H4 (cell line): ENCODE results near the gene SUPT6H. TPM values are rescaled to one million over a fixed set of nuclear protein-coding genes. Genes with fewer than 3 reads are reported as not detected.
"Not testable (repeated sequence)": the region's sequence is repeated elsewhere in the genome, so short reads cannot be mapped to it uniquely, and the experiment has no call there.

Source experiments
- DNase-seq: peaks from one replicate; pipeline ENCODE4 v3.0.0-alpha.2; 2015; ENCODE audit warnings: low spot score
- total RNA-seq: library from RNA; depleted of rRNA; stranded (reverse); fragments of >200 nt; shearing (Covaris generic); gene quantifications from 2 replicates; pipeline ENCODE4 v1.2.3, GENCODE V29; 2014

The SUPT6H gene
- total RNA-seq, 1 experiment from 2014 or later: 26.0 TPM

DNA sequence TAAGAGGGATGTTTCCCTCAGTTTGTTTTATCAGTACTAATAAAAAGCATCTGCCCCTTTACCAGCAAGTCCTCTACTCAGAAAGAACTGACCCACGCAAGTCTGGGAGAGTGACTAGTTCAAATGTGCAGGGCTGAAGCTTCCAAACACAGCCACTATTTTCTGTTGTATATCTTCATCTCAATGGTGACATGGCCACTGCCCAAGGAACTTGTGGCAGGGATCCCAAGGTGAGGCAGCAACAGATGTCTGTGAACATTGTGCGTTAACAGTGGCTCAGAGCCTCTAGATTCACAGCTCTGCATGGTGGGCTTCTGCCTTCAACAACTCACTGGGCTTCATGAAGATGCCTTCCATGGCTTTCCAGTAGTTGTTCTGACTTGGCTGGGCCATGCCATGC, 13.3 kb upstream of the SUPT6H start:
- DNase-seq: no peak

DNA sequence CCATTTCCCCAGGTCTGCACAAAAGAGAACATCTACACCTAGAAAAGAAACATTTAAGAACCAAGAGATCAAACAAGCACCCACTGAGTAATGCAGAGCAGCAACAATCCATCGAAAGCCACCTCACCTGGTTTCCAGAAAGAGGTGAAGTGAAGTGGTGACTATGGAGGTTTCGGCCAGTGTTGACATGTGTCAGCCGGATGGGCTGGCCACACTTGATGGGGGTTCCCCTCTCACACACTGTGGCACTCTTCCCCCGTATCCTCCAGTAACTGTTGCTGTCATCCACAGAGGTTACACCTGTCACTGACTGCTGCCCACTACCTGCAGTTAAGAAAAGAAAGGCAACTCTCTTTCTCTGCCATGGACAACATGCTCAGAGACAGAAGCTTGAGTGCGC, 6.8 kb upstream of the SUPT6H start:
- DNase-seq: no peak

DNA sequence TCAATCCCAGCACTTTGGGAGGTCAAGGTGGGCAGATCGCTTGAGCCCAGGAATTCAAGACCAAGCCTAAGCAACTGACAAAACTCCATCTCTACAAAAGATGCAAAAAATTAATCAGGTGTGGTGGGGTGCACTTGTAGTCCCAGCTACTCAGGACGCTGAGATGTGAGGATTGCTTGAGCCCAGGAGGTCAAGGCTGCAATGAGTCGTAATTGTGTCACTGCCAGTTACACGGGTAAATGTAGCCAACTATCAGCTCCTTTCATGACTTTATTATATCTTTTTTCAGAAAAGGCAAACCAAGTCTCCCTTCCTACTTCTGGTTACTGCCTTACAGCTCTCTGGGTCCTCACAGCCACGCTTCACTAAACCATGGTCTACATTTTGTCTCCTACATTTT, 4.2 kb upstream of the SUPT6H start:
- DNase-seq: no peak

DNA sequence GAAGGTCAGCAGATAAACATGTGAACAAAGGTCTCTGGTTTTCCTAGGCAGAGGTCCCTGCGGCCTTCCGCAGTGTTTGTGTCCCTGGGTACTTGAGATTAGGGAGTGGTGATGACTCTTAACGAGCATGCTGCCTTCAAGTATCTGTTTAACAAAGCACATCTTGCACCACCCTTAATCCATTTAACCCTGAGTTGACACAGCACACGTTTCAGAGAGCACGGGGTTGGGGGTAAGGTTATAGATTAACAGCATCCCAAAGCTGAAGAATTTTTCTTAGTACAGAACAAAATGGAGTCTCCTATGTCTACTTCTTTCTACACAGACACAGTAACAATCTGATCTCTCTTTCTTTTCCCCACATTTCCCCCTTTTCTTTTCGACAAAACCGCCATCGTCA, 3.7 kb upstream of the SUPT6H start:
- DNase-seq: not testable (repeated sequence)

DNA sequence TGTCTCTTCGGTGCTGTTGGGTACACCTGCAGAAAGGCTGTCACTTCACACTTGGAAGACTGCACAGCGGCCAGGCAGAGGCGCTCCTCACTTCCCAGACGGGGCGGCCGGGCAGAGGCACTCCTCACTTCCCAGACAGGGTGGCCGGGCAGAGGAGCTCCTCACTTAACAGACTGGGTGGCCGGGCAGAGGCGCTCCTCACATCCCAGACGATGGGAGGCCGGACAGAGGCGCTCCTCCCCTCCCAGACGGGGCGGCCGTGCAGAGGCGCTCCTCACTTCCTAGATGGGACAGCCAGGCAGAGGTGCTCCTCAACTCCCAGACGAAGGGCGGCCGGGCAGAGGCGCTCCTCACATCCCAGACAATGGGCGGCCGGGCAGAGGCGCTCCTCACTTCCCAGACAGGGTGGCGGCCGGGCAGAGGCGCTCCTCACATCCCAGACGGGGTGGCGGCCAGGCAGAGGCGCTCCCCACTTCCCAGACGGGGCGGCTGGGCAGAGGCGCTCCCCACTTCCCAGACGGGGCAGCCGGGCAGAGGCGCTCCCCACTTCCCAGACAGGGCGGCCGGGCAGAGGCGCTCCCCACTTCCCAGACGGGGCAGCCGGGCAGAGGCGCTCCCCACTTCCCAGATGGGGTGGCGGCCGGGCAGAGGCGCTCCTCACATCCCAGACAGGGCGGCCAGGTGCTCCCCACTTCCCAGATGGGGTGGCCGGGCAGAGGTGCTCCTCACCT, 3.1 kb upstream of the SUPT6H start:
- DNase-seq: not testable (repeated sequence)

DNA sequence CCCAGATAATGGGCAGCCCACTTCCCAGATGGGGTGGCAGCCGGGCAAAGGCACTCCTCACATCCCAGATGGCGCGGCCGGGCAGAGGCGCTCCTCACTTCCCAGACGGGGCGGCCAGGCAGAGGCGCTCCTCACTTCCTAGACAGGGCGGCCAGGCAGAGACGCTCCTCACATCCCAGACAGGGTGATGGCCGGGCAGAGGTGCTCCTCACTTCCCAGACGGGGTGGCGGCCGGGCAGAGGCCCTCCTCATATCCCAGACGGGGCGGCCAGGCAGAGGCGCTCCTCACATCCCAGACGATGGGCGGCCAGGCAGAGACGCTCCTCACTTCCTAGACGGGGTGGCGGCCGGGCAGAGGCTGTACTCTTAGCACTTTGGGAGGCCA, 2.5 kb upstream of the SUPT6H start:
- DNase-seq: not testable (repeated sequence)

DNA sequence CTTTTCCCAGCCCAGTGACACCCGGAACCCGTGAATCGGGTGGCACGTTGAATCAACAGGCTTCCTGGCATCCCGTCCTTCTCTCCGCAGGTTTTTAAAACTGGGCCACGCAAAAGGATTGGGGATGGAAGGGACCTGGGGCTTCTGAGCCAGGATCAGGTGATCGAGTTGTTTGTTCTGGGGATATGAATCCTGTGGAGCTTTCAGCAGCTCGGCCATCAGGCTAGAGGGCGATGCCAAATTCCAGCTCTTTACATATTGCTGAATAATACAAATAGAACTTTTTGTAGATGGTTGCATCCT, 473 bp downstream of the SUPT6H start:
- DNase-seq: no peak

DNA sequence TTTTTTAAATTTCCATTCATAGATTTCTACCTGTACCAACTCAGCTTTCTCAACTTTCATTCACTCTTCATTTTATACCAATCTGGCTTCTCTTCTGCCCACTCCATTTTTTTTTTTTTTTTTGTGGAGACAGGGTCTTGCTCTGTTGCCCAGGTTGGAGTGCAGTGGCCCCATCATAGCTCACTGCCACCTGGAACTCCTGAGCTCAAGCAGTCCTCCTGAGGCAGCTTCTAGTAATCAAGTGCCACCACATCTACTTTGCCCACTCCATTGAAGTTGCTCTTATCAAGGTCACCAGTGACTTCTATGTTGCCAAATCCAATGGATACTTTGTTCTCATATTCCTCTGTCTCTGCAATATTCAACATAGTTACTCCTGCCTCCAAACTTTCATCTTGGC, 1.7 kb downstream of the SUPT6H start:
- no peak for DNase-seq

DNA sequence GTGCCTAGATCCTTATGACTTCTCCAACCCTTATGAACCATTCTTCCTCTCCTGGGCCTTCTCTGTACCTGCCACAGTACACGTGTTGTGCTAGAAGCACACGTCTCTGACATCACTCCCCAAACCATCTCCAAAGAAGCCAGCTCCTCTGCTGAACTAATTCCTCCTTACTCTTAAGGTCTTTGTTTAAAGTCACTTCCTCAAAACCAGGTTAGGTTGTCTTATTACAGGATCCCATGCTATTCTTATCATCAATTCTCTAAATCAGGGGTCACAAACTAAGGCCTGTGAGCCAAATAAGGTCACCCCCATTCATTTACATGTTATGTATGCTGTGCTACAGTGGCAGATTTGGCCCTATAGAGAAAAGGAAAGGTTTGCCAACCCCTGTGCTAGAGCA, 4.0 kb downstream of the SUPT6H start:
- DNase-seq: no peak

DNA sequence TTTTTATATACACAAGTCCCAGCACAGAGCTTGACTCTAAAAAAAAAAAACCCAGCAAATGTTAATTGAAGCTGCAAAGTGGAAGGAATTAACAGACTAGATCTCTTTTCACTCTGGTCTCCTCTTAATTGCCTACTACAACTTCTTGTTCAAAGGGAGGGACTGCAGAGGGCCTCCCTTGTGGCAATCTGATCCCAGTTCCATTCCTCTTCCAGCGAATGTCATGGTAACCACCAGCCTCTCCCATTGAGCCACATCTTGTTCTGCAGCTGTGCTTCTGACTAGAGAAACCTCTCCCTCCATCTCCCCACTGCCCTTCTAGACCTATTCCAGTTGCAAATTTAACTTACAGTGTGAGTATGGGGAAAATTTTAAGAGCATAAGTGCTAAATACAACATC, 5.9 kb downstream of the SUPT6H start:
- no peak for DNase-seq

DNA sequence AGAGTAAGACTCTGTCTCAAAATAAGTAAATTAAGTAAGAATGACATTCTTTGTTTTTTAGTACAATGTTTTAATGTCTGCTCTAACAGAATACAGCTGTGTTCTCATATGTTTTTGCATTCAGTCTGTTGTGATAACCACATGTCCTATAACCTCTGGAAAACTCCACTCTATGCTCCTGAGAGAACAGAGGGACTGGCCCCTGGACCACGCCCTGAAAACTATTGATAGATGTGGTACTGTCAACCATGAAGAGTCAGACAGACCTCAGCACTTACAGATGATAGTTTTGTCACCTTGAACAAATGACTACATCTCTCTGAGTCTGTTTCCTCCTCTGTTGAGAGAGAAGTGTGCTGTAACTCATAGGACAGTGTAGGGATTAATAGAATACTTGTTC, 7.9 kb downstream of the SUPT6H start:
- DNase-seq: no peak

DNA sequence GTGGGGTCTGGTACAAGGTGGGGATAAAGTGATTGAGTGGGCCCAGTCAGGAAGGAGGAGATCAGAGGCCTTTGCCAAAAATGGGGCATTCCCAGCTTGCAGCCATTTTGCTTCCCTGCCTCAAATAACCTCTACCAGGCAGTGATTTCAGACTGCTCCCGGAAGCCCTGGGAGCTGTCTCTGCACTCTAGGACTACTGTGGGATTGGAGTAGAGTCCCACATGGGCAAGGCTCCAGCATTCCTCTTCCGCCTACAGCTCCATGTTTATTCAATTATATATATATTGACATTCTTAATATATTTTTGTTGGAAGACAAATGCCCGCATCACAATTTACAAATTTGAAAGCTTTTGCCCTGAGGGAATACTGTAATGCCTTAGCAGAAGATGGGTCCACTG, 13.5 kb downstream of the SUPT6H start:
- DNase-seq: no peak

DNA sequence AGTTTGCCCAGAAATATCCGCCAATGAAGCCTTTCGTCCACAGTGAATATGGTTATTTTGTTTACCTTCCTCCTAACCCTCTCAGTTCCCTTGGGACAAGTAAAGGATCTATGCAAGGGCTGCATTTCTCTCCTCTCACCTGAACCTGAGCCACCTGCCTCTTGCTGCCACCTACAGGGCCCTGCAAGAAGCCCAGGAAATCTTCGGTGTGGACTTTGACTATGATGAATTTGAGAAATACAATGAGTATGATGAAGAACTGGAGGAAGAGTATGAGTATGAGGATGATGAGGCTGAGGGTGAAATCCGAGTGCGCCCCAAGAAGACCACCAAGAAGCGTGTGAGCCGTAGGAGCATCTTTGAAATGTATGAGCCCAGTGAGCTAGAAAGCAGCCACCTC, 14.0 kb downstream of the SUPT6H start:
- no peak for DNase-seq

DNA sequence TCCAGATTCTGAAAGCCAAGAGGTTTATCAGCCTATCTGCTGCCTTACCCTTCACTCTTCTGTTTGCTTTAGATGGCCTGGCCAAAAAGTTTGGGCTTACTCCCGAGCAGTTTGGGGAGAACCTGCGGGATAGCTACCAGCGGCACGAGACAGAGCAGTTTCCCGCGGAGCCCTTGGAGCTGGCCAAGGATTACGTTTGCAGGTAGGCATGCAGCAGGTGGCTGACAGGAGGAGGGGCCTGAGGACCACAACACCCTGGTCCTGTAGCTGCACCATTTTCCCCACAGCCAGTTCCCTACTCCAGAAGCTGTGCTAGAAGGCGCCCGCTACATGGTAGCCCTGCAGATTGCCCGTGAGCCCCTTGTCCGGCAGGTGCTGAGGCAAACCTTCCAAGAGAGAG, 20.6 kb downstream of the SUPT6H start:
- DNase-seq: no peak

DNA sequence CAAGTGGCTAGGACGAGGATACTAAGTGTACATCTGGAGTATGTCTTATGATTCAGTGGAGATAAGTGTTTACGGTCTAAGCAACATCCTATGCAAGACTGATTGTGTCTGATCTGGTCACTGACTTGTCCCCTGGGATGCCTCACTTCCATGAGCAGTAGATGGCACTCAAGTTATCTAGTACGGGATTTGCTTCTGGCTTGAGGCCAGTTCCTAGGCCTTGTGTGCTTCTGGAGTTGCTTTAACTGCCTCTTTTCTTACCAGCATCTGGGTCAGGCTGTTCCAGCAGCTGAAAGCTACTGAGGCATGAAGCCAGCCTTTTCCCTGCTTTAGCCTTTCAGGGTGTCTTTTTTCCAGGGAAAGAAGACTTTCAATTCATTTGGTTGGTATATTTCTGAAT, 23.0 kb downstream of the SUPT6H start:
- no peak for DNase-seq

DNA sequence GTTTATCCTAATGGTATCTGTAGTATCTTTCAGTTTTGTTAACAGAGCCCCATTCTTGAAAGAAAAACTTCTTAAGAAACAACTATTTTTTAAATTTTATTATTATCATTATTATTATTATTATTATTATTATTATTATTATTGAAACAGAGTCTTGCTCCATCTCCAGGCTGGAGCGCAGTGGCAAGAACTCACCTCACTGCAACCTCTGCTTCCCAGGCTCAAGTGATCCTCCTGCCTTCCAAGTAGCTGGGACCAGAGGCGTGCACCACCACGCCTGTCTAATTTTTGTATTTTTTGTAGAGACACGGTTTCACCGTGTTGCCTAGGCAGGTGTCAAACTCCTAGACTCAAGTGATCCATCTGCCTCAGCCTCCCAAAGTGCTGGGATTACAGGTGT, 23.4 kb downstream of the SUPT6H start:
- no peak for DNase-seq

DNA sequence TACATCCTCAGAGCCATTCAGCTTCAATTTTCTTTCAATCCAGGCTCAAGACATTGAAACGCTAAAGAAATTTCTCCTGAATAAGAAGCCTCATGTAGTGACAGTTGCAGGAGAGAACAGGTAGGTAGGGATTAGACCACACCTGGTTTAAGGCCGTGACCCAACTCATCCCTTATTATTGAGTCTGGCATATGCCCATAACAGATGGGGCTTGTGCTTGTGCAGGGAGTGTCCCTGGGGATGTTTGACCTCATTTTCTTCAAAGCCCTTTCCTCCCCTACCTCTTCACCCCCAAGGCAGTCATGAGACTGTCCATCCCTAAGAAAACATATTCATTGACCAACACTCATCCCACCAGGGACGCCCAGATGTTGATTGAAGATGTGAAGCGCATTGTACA, 24.3 kb downstream of the SUPT6H start:
- no peak for DNase-seq

DNA sequence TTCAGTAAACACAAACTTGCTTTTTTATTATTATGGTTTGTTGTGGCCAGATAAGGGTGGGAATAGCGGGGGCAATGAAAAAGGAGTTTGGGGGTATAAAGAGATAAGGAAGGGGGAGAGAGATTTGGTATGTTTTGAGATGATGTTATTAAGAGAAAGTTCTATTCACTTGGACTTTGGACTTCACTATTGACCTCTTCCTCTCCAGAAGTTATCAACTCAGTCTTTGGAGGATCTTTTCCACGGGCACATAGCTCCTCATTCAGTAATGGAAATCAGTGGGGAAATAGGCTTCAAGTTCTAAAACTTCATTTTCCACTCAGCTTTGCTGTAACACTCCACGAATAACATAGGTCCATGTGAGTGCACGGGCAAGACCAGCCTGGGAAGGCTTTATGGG, 26.5 kb downstream of the SUPT6H start:
- DNase-seq: no peak

DNA sequence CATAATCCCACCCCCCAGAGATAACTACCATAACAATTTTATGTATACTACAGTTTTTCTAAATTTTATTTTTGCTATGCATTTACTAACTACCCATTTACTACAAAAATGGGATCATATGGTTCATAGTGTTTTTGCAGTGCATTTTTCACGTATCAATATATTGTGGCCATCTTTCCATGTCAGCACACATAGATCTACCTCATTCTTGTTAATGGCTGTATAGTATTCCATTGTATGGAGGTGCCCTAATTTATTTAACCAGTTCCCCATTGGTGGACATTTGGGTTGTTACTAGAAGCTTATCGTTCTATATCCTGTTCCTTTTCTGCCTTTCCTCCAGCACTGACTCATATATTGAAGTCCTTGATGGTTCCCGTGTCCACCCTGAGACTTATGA, 27.0 kb downstream of the SUPT6H start:
- DNase-seq: no peak

DNA sequence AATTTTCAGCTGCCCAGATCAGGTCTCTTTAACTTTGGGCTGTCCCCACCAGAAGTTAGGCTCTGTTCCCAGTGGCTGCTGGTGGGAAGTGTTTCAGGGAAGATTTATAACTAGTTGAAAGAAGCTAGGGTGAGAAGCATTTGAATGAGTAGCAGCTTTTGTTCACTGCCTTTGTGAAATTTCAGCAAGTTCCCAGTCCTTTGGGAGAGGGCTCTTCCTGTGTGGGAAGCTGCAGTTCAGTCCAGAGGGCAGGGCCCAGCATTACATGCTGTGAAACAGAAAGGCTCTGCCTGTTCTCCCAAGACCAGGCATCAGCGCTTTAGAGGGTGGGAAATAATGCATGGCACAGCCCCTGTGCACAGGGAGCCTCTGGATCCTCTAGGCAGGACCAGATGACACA, 31.9 kb downstream of the SUPT6H start:
- no peak for DNase-seq

DNA sequence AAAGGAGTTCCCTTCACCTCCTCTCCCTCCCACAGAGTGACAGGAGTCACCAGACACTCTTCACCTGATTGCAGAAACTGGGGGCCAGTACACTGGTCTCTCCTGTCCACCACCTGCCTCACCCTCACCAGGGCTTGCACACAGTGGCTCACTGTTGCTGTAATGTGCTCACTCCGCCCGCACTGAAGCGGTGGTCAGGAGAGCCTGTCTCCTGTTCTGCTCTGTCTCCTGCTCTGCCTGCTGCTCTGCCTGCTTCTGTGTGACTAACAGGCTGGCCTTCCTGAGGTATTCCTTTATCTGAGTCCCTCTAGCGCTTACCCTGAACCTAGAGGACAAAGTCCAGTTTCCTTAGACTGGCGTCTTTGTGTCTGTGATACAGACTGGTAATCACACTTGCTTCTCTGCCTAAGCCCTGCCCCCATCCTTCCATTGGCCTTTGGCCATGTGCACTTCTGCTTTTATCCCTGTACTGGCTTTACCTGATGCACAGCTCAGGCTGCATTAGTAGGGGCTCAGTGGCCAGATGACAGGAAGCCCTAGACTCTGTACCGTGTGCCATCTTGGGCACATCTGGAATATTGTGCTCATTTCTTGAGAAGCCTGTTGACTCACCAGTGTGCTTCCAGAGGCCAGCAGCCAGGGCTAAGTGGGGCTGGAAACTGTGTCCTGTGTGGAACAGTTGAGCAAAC, 36.4 kb downstream of the SUPT6H start:
- DNase-seq: no peak

DNA sequence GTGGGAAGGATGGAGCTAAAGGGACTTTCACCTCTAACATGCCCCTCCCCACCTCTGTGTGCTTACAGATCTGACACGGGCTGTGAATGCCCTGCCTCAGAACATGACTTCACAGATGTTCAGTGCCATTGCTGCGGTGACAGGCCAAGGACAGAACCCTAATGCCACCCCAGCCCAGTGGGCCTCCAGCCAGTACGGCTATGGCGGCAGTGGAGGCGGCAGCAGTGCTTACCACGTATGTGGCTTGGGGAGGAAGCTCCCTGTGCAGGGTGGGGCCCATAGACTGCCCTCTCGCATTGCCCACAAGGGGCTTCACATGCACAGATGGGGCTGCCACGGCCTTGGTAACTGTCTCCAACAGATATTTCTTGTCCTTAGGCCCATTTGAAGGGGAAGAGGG, 38.3 kb downstream of the SUPT6H start:
- no peak for DNase-seq

DNA sequence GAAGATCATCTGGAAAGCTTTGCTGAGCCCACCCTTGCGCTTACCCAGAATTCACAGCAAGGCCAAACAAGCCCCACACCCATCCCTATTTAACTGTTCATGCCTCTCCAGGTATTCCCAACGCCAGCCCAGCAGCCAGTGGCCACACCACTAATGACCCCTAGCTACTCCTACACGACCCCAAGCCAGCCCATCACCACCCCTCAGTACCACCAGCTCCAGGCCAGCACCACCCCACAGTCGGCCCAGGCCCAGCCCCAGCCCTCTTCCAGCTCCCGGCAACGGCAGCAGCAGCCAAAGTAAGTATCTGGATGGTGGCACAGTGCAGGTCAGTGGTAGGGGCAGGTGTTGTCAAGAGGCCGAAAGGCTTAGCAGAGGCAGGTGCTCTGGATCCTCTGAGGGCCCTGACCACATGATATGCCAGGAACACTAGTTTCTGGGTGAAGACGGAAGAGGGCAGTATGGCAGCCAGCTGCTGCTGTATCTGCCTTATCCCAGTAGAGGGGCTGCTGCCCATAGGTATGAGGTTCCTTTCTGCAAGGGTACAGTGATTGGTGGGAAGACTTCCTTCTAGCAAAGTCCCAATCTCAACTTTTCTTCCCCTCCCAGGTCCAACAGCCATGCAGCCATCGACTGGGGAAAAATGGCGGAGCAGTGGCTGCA, 39.0 kb downstream of the SUPT6H start:
- DNase-seq: no peak
